Erythroblast (primary cell): Measurements from ENCODE around the gene HDAC11.

Experiments used
- DNase-seq, 2 experiments: peaks; one replicate each; lab custom pipeline; 2025; lab: John Stamatoyannopoulos, UW
- GATA1 ChIP-seq: IDR thresholded peaks from 2 replicates; pipeline ENCODE4 v1.6.1; 2011; ENCODE audit warnings: low read depth, mild to moderate bottlenecking, control low read depth, low read length, moderate library complexity
- POLR2A ChIP-seq: IDR thresholded peaks from 2 replicates; pipeline ENCODE4 v1.6.1; 2011; ENCODE audit warnings: mild to moderate bottlenecking, low read length

HDAC11 gene

GRCh38 chr3:13501958-13502790, 22.1 kb downstream of the HDAC11 start:
- no peak for DNase-seq
- TF ChIP-seq GATA1: no peak
- TF ChIP-seq POLR2A: no peak

- TF ChIP-seq GATA1: no peak
- no peak for TF ChIP-seq POLR2A
- no peak for DNase-seq
Observed at GRCh38 chr3:13502791-13503060, 22.6 kb downstream of the HDAC11 start.

- DNase-seq: no peak
- TF ChIP-seq POLR2A (no peak), GATA1 (no peak)
Observed at GRCh38 chr3:13504161-13504831, 24.2 kb downstream of the HDAC11 start.

- TF ChIP-seq POLR2A: no peak
- no peak for TF ChIP-seq GATA1
Observed at GRCh38 chr3:13505147-13506130, 25.3 kb downstream of the HDAC11 start.

GRCh38 chr3:13506239-13506638, 26.1 kb downstream of the HDAC11 start:
- no peak for DNase-seq
- TF ChIP-seq GATA1: no peak
- TF ChIP-seq POLR2A: no peak

More at GRCh38 chr3:13505147-13506130, 25.3 kb downstream of the HDAC11 start:
- no peak for DNase-seq

GRCh38 chr3:13506680-13507079, 26.6 kb downstream of the HDAC11 start:
- DNase-seq: no peak
- TF ChIP-seq GATA1 (no peak), POLR2A (no peak)

- peak in 1 of 2 experiments; percentile 17 for DNase-seq
- no peak for TF ChIP-seq GATA1
- TF ChIP-seq POLR2A: no peak
Observed at GRCh38 chr3:13507247-13507569, 27.1 kb downstream of the HDAC11 start.

GRCh38 chr3:13507570-13508339, 27.6 kb downstream of the HDAC11 start:
- TF ChIP-seq GATA1 (no peak), POLR2A (no peak)

GRCh38 chr3:13508496-13508895, 28.4 kb downstream of the HDAC11 start:
- TF ChIP-seq POLR2A: no peak
- no peak for TF ChIP-seq GATA1
- no peak for DNase-seq

More at GRCh38 chr3:13507570-13508339, 27.6 kb downstream of the HDAC11 start:
- peak in 1 of 2 experiments; percentile 23 for DNase-seq

- TF ChIP-seq GATA1 (no peak), POLR2A (no peak)
- DNase-seq: no peak
Observed at GRCh38 chr3:13509059-13509815, 29.1 kb downstream of the HDAC11 start.

GRCh38 chr3:13509816-13510192, 29.7 kb downstream of the HDAC11 start:
- DNase-seq: no peak
- TF ChIP-seq POLR2A: no peak
- no peak for TF ChIP-seq GATA1

GRCh38 chr3:13512451-13512850, 32.3 kb downstream of the HDAC11 start:
- TF ChIP-seq GATA1 (no peak), POLR2A (no peak)
- no peak for DNase-seq
